B cell (primary cell): Measurements from ENCODE around the gene BABAM2. TPM values are rescaled to one million over a fixed set of nuclear protein-coding genes. Genes with fewer than 3 reads are reported as not detected.

Source experiments
- ATAC-seq: fragments of 200-7000 bp; cut with Tn5 transposase; one replicate; pipeline ENCODE4 v1.10.0; 2021; ENCODE audit warnings: low read depth, mild to moderate bottlenecking, moderate number of reproducible peaks, moderate library complexity
- CTCF ChIA-PET: fragments of 350-600 bp; sonication (Branson Sonifier 250); formaldehyde crosslinking; loops from one replicate; lab custom pipeline; 2021; ENCODE audit warnings: antibody characterized with exemption, inconsistent platforms; lab: Charles Lee
- POLR2A ChIA-PET: fragments of 350-600 bp; sonication (Branson Sonifier 250); formaldehyde crosslinking; loops from one replicate; lab custom pipeline; 2021; ENCODE audit warnings: antibody characterized with exemption; lab: Charles Lee
- DNase-seq: peaks from one replicate; pipeline ENCODE4 v3.0.0; 2013
- H2AFZ ChIP-seq: 2 replicates; pipeline ENCODE4 v1.6.1; 2012; ENCODE audit warnings: mild to moderate bottlenecking, low read depth, low read length; ENCODE audit not compliant: insufficient read depth, poor library complexity, severe bottlenecking
- H3K27ac ChIP-seq, 2 donors: 1 replicate in 1 of 2; 2 replicates in 1 of 2; pipeline ENCODE4 v1.5.1; 2012 to 2013; ENCODE audit warnings: low read length in 2 of 2, mild to moderate bottlenecking in 2 of 2, moderate library complexity in 1 of 2
- H3K27me3 ChIP-seq, 4 experiments: fragments of 200-600 bp in 1 of 4; sonication (generic) in 1 of 4; replicated peaks in 1 of 4; 1 replicate in 2 of 4; 2 replicates in 2 of 4; pipeline versions ENCODE4 v1.6.1 to v1.7.0; 2013 to 2016; ENCODE audit warnings: low read length in 3 of 4, mild to moderate bottlenecking in 2 of 4, mixed read lengths in 1 of 4, moderate library complexity in 1 of 4; ENCODE audit not compliant: insufficient read depth in 4 of 4, control insufficient read depth in 3 of 4; ENCODE audit errors: control extremely low read depth in 1 of 4
- H3K36me3 ChIP-seq, 2 experiments: replicated peaks in 1 of 2; 1 replicate in 1 of 2; 2 replicates in 1 of 2; pipeline versions ENCODE4 v1.6.1 to v1.7.1; 2013; ENCODE audit warnings: low read length in 1 of 2; ENCODE audit not compliant: insufficient read depth in 2 of 2, control insufficient read depth in 1 of 2; ENCODE audit errors: control extremely low read depth in 1 of 2, extremely low read depth in 1 of 2
- H3K4me1 ChIP-seq, 2 donors: fragments of 200-600 bp in 1 of 2; sonication (generic) in 1 of 2; 1 replicate in 1 of 2; 2 replicates in 1 of 2; pipeline versions ENCODE4 v1.5.1 to v1.6.1; 2013 to 2017; ENCODE audit warnings: low read length in 2 of 2; ENCODE audit not compliant: control insufficient read depth in 2 of 2, insufficient read depth in 2 of 2
- H3K4me2 ChIP-seq: replicated peaks from 2 replicates; pipeline ENCODE3; 2012; ENCODE audit warnings: mild to moderate bottlenecking, low read depth, low read length; ENCODE audit not compliant: poor library complexity, severe bottlenecking
- H3K4me3 ChIP-seq, 5 experiments: fragments of 200-600 bp in 1 of 5; sonication (generic) in 1 of 5; 1 replicate in 3 of 5; 2 replicates in 2 of 5; pipeline versions ENCODE4 v1.5.1 to v1.7.0; 2011 to 2016; ENCODE audit warnings: low read length in 4 of 5, mild to moderate bottlenecking in 4 of 5, low read depth in 2 of 5, control low read depth in 1 of 5, moderate library complexity in 1 of 5; ENCODE audit not compliant: insufficient read depth in 1 of 5; ENCODE audit errors: control extremely low read depth in 1 of 5, extremely low read depth in 1 of 5
- H3K79me2 ChIP-seq: fragments of 200-600 bp; sonication (generic); one replicate; pipeline ENCODE4 v1.6.0; 2016; ENCODE audit warnings: low read length; ENCODE audit not compliant: control insufficient read depth, insufficient read depth
- H3K9ac ChIP-seq: fragments of 200-600 bp; sonication (generic); 2 replicates; pipeline ENCODE4 v1.6.1; 2017; ENCODE audit warnings: mild to moderate bottlenecking, low read length, moderate library complexity
- H3K9me3 ChIP-seq, 3 donors: one replicate each; pipeline versions ENCODE4 v1.6.1 to v1.7.1; 2013; ENCODE audit warnings: low read length in 2 of 3; ENCODE audit not compliant: control insufficient read depth in 2 of 3, insufficient read depth in 1 of 3; ENCODE audit errors: control extremely low read depth in 1 of 3
- H4K20me1 ChIP-seq: 2 replicates; pipeline ENCODE4 v1.6.0; 2012; ENCODE audit warnings: mild to moderate bottlenecking, low read length; ENCODE audit not compliant: insufficient read depth, control insufficient read depth, poor library complexity, severe bottlenecking
- H3K27ac Mint-ChIP-seq: one replicate; pipeline ENCODE4 v1.8.0; 2021; ENCODE audit warnings: mixed read lengths
- H3K27me3 Mint-ChIP-seq: one replicate; pipeline ENCODE4 v1.8.0; 2021; ENCODE audit warnings: mixed read lengths
- H3K4me1 Mint-ChIP-seq: one replicate; pipeline ENCODE4 v1.8.0; 2021; ENCODE audit warnings: mixed read lengths
- H3K4me3 Mint-ChIP-seq: one replicate; pipeline ENCODE4 v1.8.0; 2021; ENCODE audit warnings: mixed read lengths
- H3K9me3 Mint-ChIP-seq: one replicate; pipeline ENCODE4 v1.8.0; 2022; ENCODE audit warnings: mixed read lengths; ENCODE audit not compliant: insufficient read depth
- CTCF ChIP-seq: fragments of 200-600 bp; IDR thresholded peaks from one replicate; pipeline ENCODE4 v1.8.0; 2022; ENCODE audit warnings: antibody characterized with exemption, mild to moderate bottlenecking
- EZH2 ChIP-seq: IDR thresholded peaks from 2 replicates; pipeline ENCODE4 v1.6.1; 2012; ENCODE audit warnings: borderline replicate concordance, low read depth, mild to moderate bottlenecking, moderate library complexity, low read length; ENCODE audit not compliant: insufficient read depth, poor library complexity, severe bottlenecking
- WGBS: methylation state at CpG from one replicate; pipeline ENCODE4 v1.1.5; 2013; ENCODE audit warnings: missing lambda C conversion rate; ENCODE audit not compliant: insufficient coverage; 5-methylcytosine and 5-hydroxymethylcytosine counted together
- intact Hi-C: fragments of 100-400 bp; cut with micrococcal nuclease; formaldehyde crosslinking; loops from one replicate; pipeline ENCODE4 v1.10.0; 2022
- polyA plus RNA-seq: library from polyadenylated mRNA; depleted of rRNA; stranded (reverse); fragments of >200 nt; gene quantifications from 2 replicates; pipeline ENCODE4 v1.2.3, GENCODE V29; 2012
- total RNA-seq, 2 donors: library from RNA; stranded (reverse); fragments of 120-200 nt in 1 of 2; gene quantifications; 1 replicate in 1 of 2; 2 replicates in 1 of 2; pipeline versions ENCODE4 v1.2.3 to v1.2.4, GENCODE V29; 2013 to 2022

The BABAM2 gene
- total and polyA plus RNA-seq, 2 donors (not counting 1 experiment from before 2014, with no cell fraction given) = 22.3 to 69.6 TPM

GRCh38 chr2:28279371-28279770 is 388.8 kb downstream of the BABAM2 start:
- no peaks in the 10 kb centered on the region for H3K79me2 ChIP-seq
- H3K36me3 ChIP-seq = peaks cover 0 to 10% of the 10 kb centered on the region in 2 experiments
- CTCF ChIA-PET = no interaction called here
- DNase-seq = no peak
- POLR2A ChIA-PET = interaction anchor here (0.6 kb wide), 1 partner anchor 39 kb away, joined by 3 read pairs; no protein-coding TSS in a partner anchor
- H3K9me3 Mint-ChIP-seq = no peaks in the 10 kb centered on the region
- ATAC-seq = no peak
- no peak overlapping the region for H3K4me3 Mint-ChIP-seq
- H3K9me3 ChIP-seq = no peaks in the 10 kb centered on the region
- H2AFZ ChIP-seq = no peak overlapping the region
- no peaks in the 10 kb centered on the region for H3K4me1 ChIP-seq
- H3K9ac ChIP-seq = no peak overlapping the region
- H3K4me3 ChIP-seq = no peak overlapping the region
- peaks cover 5% of the 10 kb centered on the region for H3K4me1 Mint-ChIP-seq
- TF ChIP-seq CTCF (no peak), EZH2 (no peak)
- intact Hi-C loops = no loop called here
- H3K27me3 Mint-ChIP-seq = no peaks in the 10 kb centered on the region
- H3K27ac ChIP-seq = no peak overlapping the region
- no peak overlapping the region for H3K4me2 ChIP-seq
- no peak overlapping the region for H3K27ac Mint-ChIP-seq
- WGBS = 100% methylated on average over 2 of the region's 4 CpGs
- H4K20me1 ChIP-seq = no peaks in the 10 kb centered on the region
- H3K27me3 ChIP-seq = no peaks in the 10 kb centered on the region

GRCh38 chr2:28280619-28281018 is 390.1 kb downstream of the BABAM2 start:
- Histone ChIP-seq H3K4me1 (no peaks in the 10 kb centered on the region), H3K27me3 (no peaks in the 10 kb centered on the region), H4K20me1 (no peaks in the 10 kb centered on the region), H3K79me2 (no peaks in the 10 kb centered on the region), H3K9ac (no peak overlapping the region), H3K4me2 (no peak overlapping the region), H3K27ac (no peak overlapping the region), H3K36me3 (peaks cover 0 to 10% of the 10 kb centered on the region in 2 experiments), H3K4me3 (no peak overlapping the region), H3K9me3 (no peaks in the 10 kb centered on the region), H2AFZ (no peak overlapping the region)
- DNase-seq = no peak
- no peak overlapping the region for H3K27ac Mint-ChIP-seq
- ChIA-PET POLR2A (no interaction called here), CTCF (no interaction called here)
- WGBS = 100% methylated on average over 2 of the region's 4 CpGs
- peaks cover 5% of the 10 kb centered on the region for H3K4me1 Mint-ChIP-seq
- ATAC-seq = no peak
- intact Hi-C loops = no loop called here
- H3K9me3 Mint-ChIP-seq = no peaks in the 10 kb centered on the region
- no peaks in the 10 kb centered on the region for H3K27me3 Mint-ChIP-seq
- no peak for TF ChIP-seq CTCF
- no peak overlapping the region for H3K4me3 Mint-ChIP-seq
